C4-2B (cell line): ENCODE results near the gene TMEM175.

Source experiments
- CTCF ChIP-seq: fragments of 450-650 bp; conservative IDR thresholded peaks from 2 replicates; pipeline ENCODE4 v1.5.1; 2017; ENCODE audit warnings: mild to moderate bottlenecking
- ZFX ChIP-seq: fragments of 450-650 bp; IDR thresholded peaks from 2 replicates; pipeline ENCODE4 v1.6.1; 2017

GRCh38 chr4:948936-949300, 16.7 kb downstream of the TMEM175 start:
- TF ChIP-seq CTCF (no peak), ZFX (no peak)
